ENCODE data around the gene FOXP3.

- TF ChIP-seq CTCF (conservative IDR thresholded peaks at IDR 0.05; ENCODE audit: low read depth, low read length) (no peak), EZH2 (IDR thresholded peaks at IDR 0.05; ENCODE audit: borderline replicate concordance, low read depth, low read length, poor library complexity, severe bottlenecking) (no peak)
Measured at GRCh38 chrX:49256268-49256995, 8.1 kb downstream of the FOXP3 start.

All from A673 (cell line).